Activated CD8-positive, alpha-beta memory T cell treated with anti-CD3 and anti-CD28 coated beads for 4 hours (primary cell): ENCODE data around the gene DLGAP1.

Experiments used
- DNase-seq, 2 donors: peaks; one replicate each; pipeline ENCODE4 v3.0.0-alpha.2; 2020; ENCODE audit warnings: low read depth in 2 of 2

Gene DLGAP1

DNA sequence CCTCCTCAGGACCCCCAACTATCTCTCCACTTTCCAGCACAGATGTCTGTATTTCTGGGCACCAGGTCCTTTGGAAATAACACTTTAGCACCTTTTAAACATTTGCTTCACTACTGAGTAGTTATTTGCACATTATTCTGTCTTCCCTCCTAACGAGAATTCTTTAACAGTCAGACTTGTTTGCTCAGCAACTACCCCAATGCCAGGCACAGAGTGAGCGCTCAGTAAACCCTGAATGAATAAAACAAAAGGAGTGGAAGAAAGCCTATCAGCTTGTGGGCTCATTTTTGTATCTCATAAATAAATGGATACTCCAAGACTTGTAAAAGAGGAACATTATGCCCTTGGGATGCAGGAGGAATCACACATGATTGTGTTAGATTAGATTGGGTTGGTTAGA, 554.8 kb downstream of the DLGAP1 start:
- no peak for DNase-seq

DNA sequence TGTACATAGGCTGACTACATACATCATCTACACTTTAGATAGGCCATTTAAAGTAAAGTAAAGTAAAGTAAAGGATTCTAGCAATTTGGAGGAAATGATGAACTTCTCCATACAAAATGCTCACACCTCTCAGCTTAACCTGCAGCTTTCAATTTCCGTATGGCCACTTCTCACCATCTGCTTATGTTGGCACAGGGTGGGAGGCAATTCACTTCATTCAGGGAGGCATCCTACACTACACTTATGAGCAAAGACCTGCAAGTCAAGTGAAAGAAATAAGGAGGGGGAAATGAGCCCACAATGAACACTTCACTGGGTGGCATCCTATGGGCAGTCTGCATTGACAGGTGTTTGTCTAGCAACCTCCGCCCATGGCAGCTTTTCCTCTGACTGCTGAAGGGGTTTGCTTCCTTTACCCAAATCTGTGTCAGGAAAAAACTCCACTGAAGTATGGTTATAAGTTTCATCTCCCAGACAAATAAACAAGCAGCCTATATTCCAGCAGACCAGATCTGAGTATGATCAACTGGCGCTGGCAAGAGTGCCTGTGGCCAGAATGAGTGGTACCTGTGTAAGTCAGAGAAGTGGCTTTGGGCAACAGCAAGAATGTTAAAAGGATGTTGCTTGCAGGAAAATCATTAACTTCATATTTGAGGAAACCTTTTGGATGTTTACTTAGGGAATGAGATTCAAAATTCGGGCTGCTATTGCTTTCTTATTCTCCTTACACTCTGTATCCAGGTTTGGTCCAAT, 556.1 kb downstream of the DLGAP1 start:
- DNase-seq = no peak

DNA sequence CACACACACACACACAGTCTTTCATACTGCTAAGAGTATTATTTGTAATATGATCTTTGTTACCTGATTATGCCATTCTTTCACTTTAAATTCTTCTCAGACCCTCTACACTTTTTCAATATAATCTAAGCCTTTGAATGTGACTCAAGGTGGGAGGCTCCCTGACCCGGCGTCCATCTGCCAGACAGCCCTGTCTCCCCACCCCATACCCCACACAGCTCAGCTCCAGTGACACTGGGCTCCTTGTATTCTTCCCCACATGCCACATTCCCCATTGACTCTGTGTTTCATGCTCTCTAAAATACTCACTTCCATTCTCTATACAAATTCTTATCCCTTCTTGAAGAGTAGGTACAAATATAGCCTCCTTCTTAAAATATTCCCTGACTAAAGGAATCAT, 563.0 kb downstream of the DLGAP1 start:
- DNase-seq = no peak

DNA sequence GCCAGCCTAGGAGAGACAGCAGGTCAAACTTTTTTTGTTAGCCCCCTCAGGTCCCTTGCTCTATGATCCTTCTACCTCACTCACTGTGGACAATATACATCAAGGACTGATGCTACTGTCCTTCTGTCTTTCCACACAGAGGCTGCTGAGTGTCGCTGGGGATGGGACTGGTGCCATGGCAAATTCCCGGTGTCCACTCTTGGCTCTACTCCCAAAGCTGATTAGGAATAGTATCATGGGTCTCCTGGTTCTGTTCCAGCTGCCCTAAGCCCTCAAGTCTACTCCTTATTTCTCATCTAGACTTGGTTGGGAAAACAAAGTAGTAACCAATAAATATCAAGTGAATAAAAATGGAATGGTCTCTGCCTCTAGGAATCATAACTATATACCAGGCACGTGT, 563.9 kb downstream of the DLGAP1 start:
- no peak for DNase-seq

DNA sequence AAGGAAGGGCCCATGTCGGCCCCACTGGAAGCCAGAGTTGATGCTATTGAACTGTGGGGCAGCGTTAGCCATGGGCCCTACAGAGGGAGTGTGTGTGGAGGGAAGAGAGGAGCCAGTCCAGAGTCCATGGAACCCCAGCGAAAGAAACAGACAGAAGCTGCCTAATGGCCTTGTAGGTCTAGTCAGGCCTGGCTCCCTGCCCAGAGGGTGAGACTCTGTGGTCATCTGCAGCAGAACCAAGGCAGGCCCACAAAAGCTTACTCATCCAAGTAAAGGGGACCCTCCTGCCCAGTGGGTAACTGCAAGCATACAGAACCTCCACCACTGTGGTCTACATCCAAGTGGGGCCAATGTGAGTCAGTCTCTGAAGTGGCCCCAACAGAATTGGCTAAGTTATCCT, 565.3 kb downstream of the DLGAP1 start:
- no peak for DNase-seq

DNA sequence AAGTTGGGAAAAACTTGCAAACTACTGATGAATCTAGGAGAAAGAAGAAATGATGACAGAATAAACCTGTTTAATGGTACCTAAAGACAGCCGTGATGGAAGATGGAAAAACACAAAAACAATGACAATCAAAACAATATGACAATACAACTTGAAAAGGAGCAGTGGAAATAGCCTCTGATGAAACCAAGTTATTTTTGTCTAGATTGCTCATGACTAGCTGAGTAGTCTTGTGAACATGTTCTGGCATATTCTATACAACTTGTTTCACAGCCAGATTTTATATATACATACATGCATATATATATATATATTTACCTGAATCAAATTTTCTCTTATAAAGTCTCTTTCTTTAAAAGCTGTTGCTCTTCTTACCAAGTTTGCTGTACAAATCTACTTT, 566.0 kb downstream of the DLGAP1 start:
- DNase-seq = no peak

DNA sequence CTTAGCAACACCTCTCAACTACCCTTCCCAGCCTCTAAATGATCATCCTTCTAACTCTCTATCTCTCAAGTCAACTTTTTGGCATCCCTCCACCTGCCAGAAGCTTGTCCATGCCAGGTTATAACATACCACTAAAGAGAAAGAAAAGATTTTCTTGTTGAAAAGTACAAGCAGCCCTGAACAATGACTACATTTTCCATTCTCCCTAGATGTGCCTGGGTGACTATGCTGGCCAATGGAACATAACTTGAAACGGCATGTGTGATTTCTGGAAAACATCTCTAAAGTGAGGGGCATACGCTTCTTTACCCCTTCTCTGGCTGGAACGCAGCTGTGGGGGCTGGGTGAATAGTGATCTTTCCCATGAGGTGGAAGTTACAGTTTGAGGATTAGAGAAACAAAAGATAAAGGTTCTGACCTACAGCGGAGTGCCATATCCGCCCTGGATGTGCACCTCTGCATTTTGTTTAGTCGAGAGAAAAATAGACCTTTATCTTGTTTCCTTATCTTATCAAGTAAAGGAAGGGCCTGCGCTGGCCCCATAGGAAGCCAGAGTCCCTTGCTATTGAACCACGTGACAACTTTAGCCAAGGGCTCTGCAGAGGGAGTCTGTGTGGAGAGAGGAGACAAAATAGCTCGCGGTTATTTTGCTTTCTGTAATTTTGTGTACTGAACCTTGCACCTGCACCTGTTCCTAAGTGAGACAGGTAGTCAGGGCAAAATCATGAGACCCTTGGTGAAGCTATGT, 568.4 kb downstream of the DLGAP1 start:
- DNase-seq = no peak

DNA sequence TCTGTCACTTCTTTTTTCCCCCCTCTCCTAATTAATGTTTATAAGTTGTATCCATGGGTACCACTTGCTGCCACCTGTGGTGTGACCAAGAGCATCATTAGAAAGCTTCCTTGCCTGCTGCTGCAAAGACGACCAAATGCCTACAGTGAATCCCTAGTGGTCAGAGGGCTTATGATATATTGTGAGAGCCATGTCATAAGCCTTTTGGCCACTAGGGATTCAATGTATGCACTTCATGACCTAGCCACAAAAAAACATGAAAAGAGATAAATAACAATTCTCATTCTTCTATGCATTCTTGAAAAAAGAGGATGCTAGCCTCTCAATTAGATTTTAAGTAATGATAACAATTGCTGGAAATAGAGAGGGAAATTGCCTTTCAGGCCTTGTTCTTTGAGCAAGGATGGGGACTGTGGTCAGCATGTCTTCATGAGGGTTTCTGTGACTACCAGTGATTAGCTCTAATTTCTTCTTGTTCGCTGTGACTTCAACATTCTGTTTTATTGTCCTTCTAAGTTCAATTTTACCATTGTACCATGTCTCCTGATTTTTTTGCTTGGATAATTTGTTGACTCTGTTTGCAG, 569.8 kb downstream of the DLGAP1 start:
- DNase-seq = no peak

DNA sequence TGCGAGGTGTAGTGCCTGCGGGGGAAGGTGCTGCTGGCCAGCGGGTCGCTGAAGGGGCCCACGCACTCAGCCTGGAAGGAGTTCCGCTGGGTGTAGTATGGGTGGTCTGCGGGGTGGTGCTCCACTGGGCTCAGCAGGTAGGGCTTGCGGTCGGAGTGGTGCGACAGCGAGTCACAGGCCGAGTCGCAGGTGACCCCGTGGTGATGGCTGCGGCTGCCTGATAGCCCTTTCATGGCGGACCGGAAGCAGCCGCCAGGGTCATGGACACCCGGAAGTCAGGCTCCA, 575.3 kb downstream of the DLGAP1 start:
- DNase-seq = no peak

DNA sequence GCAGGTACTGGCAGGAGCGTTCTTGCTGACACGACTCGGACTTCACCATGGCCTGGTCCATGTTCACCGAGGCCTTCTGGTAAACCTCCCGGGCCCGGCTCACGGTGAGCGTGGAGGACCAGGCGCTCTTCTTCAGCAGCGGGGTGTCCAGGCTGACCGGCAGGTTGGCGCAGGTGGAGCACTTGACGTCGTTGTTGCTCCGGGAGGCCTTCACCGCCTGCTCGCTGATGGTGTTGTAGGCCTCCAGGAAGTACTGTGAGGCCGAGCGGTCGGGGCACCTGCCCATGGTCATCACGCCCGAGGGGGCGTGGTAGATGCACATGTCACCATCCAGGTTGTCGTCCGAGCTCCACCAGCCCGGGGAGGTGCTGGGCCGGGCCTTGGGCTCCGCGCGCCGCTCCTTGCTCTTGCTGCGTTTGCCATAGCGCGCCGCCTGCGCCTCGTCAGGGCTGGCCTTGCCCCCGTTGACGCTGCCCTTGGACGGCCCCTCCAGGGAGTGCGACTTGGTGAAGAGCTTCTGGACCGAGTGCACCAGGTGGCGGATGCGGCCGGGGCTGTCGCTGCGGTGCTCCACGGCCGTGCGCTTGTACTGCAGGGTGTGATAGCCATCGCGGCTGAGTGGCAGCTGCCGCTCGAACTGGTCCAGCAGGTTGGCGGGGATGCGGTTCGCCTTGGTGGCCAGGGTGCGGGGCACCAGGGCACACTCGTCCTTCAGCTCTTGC, 575.8 kb downstream of the DLGAP1 start:
- DNase-seq = no peak

DNA sequence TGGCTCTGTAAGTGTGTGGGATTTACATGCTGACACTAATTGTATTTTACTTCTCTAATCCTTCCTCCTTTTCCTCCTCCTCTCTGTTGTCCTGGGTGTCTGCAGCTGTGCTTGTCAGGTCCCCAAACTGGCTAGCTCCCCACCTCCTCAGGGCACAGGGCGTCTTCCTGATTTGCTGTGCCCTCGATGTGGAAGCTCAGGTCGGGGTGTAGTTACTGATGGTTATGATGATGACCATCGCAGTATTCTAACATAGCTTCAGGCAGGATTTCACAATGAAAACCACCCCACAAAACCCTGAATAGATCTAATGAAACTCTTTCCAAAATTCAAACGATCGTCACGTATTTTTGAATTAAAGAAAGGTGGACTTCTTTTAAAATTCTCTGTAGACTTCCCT, 576.7 kb downstream of the DLGAP1 start:
- no peak for DNase-seq

DNA sequence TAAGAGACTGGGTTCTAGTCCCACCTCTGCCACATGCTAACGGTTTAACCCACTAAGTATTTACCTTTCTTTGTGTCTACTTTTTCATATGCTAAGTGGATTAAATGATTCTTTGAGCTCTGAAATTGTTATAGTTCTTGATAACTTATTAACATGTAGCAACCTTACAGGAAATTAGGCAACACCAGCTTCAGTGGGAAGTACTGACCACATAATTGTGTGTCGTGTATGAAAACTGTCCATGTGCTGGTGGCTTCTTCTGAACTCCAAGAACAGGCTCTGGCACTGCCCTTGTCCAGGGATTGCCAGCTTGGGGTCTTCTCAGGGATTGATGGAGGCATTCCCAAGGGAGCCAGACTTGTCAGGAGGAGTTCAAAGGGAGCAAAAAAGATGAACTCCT, 577.4 kb downstream of the DLGAP1 start:
- DNase-seq = no peak

DNA sequence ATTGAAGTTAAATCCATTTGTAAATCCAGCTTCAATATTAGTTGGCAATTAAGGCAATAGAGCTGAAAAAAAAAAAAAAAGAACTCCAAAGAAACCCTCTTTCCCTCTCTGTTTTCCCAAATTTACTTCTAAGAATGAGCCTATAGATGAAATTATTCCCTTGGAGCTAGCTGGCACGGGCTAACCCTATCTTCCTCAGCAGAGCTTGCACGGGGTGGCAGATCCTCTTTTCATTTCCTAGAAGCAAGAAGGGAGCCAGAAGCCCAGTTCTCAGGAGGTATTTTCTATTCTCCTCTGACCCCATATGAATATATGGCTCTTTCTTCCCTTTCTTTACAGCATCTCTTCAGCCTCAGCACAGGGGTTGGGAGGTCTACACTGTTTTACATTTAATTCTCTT, 579.1 kb downstream of the DLGAP1 start:
- no peak for DNase-seq

DNA sequence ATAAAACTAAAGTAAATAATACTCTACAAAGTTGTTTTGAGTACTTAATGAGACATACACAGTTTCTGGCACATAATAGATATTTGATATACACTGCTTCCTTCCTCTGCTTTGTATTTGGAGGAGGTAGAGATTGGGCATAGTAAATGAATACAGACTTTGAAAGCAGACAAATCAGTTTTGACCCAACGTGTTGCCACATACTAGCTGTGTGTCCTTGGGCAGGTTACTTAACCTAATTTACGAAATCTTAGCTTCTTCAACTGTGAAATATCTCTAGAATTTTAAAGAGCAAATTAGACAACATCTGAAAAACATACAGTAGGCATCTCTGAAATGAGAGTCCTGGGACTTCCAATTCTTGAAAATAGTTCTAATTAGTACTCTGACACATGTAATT, 579.7 kb downstream of the DLGAP1 start:
- DNase-seq = no peak

DNA sequence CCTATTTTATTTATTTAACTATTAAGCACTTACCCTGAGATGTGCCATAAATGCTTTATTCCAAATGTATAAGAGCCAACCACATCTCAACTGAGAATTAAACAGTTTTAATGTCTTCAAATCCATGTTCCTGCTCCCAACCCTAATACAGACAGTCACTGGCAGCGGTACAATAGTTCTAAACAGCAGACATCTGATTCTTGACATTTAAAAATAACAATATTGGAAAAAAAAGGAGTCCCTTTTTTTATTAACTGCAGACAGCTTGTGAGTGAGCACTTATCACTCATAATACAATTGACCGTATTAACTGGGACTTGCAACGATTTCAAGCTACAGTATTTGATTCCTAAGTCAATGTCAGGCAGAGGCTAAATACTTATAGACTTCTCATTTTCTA, 580.5 kb downstream of the DLGAP1 start:
- no peak for DNase-seq

DNA sequence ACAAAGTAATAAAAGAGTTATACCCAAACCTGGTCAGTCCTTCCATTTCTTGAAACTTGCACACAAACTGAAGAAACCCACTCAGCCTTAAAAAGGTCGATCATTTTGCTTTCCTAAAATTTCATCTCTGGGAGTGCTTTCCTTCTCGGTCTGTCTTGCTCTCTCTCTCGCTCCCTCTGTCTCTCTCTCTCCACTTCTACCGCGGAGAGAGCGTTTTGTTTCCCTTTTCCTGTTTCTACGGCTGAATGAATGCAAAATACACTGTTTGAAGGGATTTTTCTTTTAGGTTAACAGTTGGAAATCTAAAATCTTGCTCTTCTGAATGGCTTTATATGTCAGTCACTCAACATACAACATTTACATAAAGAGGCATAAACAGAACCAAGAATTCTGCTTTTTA, 581.0 kb downstream of the DLGAP1 start:
- DNase-seq = no peak

DNA sequence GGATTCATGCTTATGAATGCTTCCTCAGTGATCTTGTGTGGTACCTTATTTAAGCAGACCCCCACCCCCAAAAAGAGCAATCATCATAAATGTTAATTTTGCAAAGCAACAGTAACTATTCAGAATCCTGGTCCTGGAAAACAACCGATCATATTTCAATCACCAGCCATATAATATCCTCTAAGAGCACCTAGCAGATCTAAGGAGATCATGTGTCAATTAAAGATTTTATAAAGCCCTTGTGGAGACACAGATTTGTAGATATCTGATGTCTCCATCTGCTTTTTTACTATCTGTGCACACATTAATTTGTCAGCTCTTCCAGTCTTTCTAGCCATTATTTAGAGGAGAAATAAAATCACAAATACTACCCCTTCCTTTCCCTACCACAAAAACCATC, 581.4 kb downstream of the DLGAP1 start:
- no peak for DNase-seq

DNA sequence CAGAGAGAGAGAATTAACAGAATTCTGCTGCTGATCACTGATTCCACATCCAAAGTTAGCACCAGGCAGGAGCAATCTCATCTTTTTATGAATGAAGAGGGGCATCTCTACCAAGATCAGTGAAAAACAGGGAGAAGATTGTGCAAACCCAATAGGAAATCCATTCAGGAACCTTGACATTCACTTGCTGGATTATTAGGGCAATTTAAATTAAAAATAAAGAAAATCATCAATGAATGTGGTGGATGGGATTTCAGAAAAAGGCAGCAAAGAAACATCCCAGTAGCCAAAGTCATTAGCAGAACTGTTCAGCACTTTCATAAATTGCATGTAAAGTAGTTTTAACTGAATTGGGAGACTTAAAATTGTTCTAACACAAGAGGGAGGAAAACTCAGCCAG, 581.9 kb downstream of the DLGAP1 start:
- no peak for DNase-seq

DNA sequence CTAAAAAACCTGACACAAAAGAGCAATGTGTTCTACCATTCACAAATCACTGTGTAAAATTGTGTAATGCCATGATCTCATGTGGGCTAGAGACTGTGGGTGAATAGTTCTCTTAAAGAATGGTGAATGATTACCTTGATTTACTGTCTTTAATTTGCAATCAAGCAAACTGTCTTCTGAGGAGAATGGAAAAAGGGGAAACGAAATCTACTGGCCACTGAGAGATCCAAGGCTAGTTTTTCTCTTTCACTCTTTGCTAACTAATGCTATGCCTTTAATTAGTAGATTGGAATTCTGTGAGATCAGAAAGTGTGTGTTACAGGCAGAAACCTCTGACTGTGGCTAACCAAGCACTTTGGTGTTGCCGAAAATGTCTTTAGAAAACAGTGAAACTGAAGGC, 582.5 kb downstream of the DLGAP1 start:
- DNase-seq = no peak

DNA sequence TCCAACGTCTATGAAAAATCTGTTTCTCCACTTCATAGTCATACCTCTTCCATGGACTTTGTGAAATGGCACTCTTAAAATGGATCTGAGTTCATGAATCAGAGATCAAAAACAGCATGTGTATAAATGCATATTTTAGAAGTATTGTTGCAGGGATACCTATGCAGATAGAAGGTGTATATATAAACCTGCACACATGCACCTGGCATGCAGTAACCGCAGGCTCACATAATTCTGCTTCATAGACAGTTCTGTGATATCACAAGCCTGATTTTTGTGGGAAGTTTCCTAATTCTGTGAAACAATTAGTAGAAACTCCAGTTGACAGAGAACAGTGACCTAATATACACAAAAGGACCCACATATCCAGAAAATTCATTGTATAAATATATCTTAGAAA, 583.4 kb downstream of the DLGAP1 start:
- no peak for DNase-seq

DNA sequence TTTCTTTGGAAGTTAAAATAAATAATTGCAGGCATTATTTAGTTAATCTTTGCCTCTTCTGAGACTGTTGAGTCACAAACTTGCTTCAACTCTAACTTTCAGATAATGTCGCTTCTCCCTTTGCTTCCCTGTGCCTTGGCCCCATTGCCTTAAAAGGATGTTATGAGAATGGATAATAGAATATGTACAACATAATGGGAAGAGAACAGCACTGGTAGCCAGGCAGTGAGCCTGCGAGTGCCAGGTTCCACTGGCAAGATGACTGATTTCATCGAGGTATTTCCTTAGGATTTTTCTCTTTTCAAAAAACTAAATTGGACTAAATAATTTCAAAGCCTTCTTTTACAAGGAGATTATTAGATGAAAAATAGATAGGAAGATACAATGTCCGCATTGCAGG, 584.2 kb downstream of the DLGAP1 start:
- no peak for DNase-seq

DNA sequence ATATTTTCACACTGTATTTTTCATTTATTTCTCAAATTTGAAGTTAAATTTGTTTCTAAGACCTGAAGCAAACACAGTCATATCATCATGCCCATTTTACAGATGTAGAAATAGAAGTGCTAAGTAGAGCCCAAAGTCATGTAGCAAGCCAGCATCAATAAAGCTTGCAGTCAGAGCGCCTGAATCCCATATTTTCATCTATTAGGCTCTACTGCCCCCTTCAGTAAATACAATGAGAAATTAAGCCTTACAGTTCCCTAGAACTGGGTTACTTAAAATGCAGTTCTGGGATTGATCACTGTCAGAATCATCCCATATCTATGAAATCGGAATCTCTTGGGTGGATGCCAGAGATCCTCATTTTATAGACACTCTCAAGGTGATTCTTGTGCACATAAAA, 585.3 kb downstream of the DLGAP1 start:
- no peak for DNase-seq

DNA sequence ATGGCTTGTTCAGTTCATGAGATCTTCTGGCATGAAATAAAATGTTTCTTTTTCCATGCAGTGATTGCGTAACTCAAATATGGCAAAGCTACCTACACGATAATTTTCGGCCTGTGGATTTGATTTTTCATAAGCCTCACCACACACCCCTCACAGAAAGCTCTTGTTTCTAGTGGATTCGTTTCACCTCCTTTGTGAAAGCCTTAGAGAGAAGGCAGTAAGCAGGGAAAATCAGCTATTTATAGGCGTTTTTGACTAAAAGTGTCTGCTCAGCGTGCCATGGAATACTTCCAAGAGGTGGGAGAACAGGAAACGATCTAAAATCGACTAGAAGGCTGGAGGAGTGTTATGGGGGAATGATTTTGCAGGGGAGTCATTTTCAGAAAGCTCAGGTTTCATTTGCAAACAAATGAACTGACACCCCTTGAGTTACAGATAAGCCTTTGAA, 587.2 kb downstream of the DLGAP1 start:
- DNase-seq = no peak
